ENCODE data around the gene CCND1. TPM values are rescaled to one million over a fixed set of nuclear protein-coding genes. Genes with fewer than 3 reads are reported as not detected.
"Not testable (repeated sequence)": the region's sequence is repeated elsewhere in the genome, so short reads cannot be mapped to it uniquely, and the experiment has no call there.

The CCND1 gene
- total and polyA plus RNA-seq, 3 donors from 2014 or later = 8.8 to 16.4 (median 13.7) TPM

DNA sequence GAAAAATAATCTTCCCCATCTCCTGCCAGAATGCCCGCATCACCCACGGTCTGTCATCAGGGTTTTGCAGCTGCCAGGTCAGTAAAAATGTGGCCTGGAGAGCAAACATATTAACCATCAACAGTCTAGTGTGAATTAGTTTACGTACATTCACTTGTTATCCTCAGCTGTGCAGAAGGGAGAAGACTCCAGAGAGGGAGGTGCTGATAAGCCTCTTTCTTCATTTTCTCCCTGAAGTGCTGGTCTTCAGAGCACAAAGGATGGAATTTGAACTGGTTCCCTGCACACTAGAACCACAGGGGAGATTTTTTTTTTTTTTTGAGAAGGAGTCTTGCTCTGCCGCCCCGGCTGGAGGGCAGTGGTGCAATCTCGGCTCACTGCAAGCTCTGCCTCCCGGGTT is 54.6 kb downstream of the CCND1 start:
- intact Hi-C loops (cut with DNase I; ENCODE audit: low total_unique reads) = loop anchor here (10.0 kb wide), 1 partner anchor 189 kb away; no protein-coding TSS in a partner anchor
- DNase-seq = no peak
- Histone ChIP-seq H3K9me3 (no peaks in the 10 kb centered on the region), H3K27ac (no peak overlapping the region), H3K27me3 (no peaks in the 10 kb centered on the region), H3K36me3 (ENCODE audit: low read depth, missing control alignments) (no peaks in the 10 kb centered on the region), H3K4me1 (no peaks in the 10 kb centered on the region), H3K4me3 (no peak overlapping the region)
- no peak for TF ChIP-seq POLR2A (IDR thresholded peaks at IDR 0.05)
- TF ChIP-seq, protein P1, sequence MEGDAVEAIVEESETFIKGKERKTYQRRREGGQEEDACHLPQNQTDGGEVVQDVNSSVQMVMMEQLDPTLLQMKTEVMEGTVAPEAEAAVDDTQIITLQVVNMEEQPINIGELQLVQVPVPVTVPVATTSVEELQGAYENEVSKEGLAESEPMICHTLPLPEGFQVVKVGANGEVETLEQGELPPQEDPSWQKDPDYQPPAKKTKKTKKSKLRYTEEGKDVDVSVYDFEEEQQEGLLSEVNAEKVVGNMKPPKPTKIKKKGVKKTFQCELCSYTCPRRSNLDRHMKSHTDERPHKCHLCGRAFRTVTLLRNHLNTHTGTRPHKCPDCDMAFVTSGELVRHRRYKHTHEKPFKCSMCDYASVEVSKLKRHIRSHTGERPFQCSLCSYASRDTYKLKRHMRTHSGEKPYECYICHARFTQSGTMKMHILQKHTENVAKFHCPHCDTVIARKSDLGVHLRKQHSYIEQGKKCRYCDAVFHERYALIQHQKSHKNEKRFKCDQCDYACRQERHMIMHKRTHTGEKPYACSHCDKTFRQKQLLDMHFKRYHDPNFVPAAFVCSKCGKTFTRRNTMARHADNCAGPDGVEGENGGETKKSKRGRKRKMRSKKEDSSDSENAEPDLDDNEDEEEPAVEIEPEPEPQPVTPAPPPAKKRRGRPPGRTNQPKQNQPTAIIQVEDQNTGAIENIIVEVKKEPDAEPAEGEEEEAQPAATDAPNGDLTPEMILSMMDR (IDR thresholded peaks at IDR 0.05) = no peak
- WGBS, 2 donors = 85 to 91% methylated on average over 3 to 7 of the region's 7 CpGs

DNA sequence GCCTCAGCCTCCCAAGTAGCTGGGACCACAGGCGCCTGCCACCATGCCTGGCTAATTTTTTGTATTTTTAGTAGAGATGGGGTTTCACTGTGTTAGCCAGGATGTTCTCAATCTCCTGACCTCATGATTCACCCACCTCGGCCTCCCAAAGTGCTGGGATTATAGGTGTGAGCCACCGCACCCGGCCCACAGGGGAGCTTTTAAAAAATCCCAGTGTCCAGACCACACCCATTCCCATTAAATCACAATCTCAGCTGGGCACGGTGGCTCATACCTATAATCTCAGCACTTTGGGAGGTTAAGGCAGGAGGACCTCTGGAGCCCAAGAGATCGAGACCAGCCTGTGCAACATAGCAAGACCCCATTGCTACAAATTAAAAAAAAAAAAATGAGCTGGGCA is 55.0 kb downstream of the CCND1 start:
- not testable (repeated sequence) for H3K27ac ChIP-seq; H3K36me3 ChIP-seq (ENCODE audit: low read depth, missing control alignments); H3K27me3 ChIP-seq; H3K9me3 ChIP-seq; H3K4me1 ChIP-seq; H3K4me3 ChIP-seq; DNase-seq
- intact Hi-C loops (cut with DNase I; ENCODE audit: low total_unique reads) = loop anchor here (10.0 kb wide), 1 partner anchor 189 kb away; no protein-coding TSS in a partner anchor
- WGBS, 2 donors = 89 to 92% methylated on average over 4 to 6 of the region's 6 CpGs

DNA sequence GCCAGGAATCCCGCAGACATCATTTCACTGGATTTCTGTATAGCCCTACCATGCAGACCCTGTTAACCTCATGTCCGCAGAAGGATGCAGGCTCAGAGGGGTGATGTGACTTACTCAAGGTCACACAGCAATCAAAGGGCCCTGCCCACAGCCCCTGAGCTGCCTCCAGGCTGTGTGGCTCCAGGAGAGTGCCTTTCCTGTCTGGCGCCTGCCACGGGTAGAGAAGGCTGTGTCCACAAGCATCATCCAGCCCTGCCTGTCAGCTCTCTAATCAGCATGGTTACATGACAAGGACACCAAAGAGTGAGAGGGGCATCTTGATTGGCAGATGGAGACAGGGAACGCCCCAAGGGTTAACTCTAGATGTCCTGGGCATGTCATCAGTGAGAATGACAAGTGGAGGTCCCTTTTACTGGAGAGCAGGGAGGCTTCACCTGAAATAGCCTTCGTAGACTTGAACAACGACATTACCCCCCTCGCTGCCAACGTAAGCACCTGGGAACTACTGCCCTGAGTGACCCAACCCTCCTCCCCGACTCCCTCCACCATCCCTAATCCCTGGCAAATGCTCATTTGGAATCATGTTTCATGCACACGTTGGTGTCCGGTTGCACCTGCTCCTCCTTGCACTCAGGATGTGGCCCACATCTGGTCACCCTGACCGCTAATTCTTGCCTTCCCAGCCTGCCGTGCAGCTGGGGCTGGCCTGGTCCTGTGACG is 56.0 kb downstream of the CCND1 start:
- Histone ChIP-seq H3K4me1 (no peaks in the 10 kb centered on the region), H3K27me3 (no peaks in the 10 kb centered on the region), H3K4me3 (no peak overlapping the region), H3K36me3 (ENCODE audit: low read depth, missing control alignments) (no peaks in the 10 kb centered on the region), H3K9me3 (no peaks in the 10 kb centered on the region), H3K27ac (no peak overlapping the region)
- no peak for DNase-seq
- 72 to 78% methylated on average over 13 to 15 of the region's 15 CpGs for WGBS, 2 donors
- TF ChIP-seq, protein P1 (IDR thresholded peaks at IDR 0.05) = no peak
- TF ChIP-seq POLR2A (IDR thresholded peaks at IDR 0.05) = no peak
- intact Hi-C loops (cut with DNase I; ENCODE audit: low total_unique reads) = loop anchor here (10.0 kb wide), 1 partner anchor 188 kb away; no protein-coding TSS in a partner anchor

DNA sequence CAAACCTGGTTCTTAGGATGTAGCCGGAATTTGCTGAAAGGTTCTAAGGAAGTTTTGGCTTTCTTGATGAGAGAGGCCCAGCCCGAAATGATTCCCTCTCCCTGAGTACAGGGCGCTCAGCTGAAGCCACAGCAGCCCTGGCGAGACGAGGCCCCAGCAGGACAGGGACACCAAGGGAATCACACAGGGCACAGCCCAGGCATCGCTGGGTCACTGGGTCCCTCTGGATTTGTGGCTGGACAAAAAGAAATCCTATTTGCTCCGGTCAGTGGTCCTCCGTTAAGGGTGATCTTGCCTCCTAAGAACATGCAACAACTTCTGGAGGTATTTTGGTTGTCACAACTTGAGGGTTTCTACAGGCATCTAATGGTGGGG is 56.5 kb downstream of the CCND1 start:
- DNase-seq = no peak
- Histone ChIP-seq H3K36me3 (ENCODE audit: low read depth, missing control alignments) (no peaks in the 10 kb centered on the region), H3K4me3 (no peak overlapping the region), H3K9me3 (no peaks in the 10 kb centered on the region), H3K4me1 (no peaks in the 10 kb centered on the region), H3K27me3 (no peaks in the 10 kb centered on the region), H3K27ac (no peak overlapping the region)
- whole genome bisulfite sequencing, 2 donors = 91 to 98% methylated on average over 7 to 8 of the region's 8 CpGs
- TF ChIP-seq, protein P1 (IDR thresholded peaks at IDR 0.05) = no peak
- TF ChIP-seq POLR2A (IDR thresholded peaks at IDR 0.05) = no peak
- intact Hi-C loops (cut with DNase I; ENCODE audit: low total_unique reads) = loop anchor here (10.0 kb wide), 1 partner anchor 187 kb away; no protein-coding TSS in a partner anchor

DNA sequence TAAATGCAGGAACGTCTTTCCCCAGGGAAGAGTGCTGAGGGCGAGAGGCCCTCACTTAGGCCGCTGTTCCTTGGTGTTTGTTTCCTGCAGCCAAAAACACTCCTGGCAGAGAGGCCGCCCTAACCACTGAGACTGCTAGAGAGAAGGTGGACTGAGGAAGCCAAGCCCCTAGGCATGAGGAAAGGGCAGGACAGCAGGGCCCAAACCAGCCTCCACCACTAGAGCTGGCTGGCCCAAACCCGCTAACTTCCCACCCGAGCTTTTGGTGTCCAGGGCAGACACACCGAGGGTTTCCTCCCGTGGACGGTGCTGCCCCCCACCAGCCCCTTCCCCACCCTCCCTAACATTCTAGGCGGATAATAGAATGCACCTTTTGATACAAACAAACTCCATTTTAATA is 56.9 kb downstream of the CCND1 start:
- H3K9me3 ChIP-seq = no peaks in the 10 kb centered on the region
- DNase-seq = no peak
- no peaks in the 10 kb centered on the region for H3K27me3 ChIP-seq
- no peaks in the 10 kb centered on the region for H3K36me3 ChIP-seq (ENCODE audit: low read depth, missing control alignments)
- TF ChIP-seq POLR2A (IDR thresholded peaks at IDR 0.05) = no peak
- TF ChIP-seq, protein P1 (IDR thresholded peaks at IDR 0.05) = no peak
- intact Hi-C loops (cut with DNase I; ENCODE audit: low total_unique reads) = loop anchor here (10.0 kb wide), 1 partner anchor 187 kb away; no protein-coding TSS in a partner anchor
- no peak overlapping the region for H3K4me3 ChIP-seq
- H3K4me1 ChIP-seq = no peaks in the 10 kb centered on the region
- 91 to 95% methylated on average over 6 to 10 of the region's 10 CpGs for WGBS, 2 donors
- no peak overlapping the region for H3K27ac ChIP-seq
